Measurements from ENCODE around the gene ILKAP. TPM values are rescaled to one million over a fixed set of nuclear protein-coding genes. Genes with fewer than 3 reads are reported as not detected.

ILKAP gene
- total RNA-seq, 4 donors from 2014 or later, result 27.3 to 36.0 (median 34.3) TPM

- Histone ChIP-seq H3K27ac (replicated peaks in 1 of 4) (peak overlapping the region in 2 of 4 donors; percentile 31 to 48), H3K9me3 (no peaks in the 10 kb centered on the region), H3K36me3 (peaks cover 8 to 46% (median 35%) of the 10 kb centered on the region in 4 donors), H3K4me3 (no peak overlapping the region), H3K27me3 (peaks cover 0 to 15% (median 0%) of the 10 kb centered on the region in 4 donors), H3K4me1 (peaks cover 27 to 37% (median 33%) of the 10 kb centered on the region in 4 donors)
- WGBS, result 85% methylated on average over 10 of the region's 10 CpGs
- no peak for DNase-seq (ENCODE audit: extremely low spot score)
- TF ChIP-seq POLR2AphosphoS5 (IDR thresholded peaks at IDR 0.05) (no peak), POLR2A (IDR thresholded peaks at IDR 0.05; ENCODE audit: low read depth) (no peak), CTCF (IDR thresholded peaks at IDR 0.05) (no peak), EP300 (IDR thresholded peaks at IDR 0.05) (no peak)
- intact Hi-C loops (cut with DNase I), result no loop called here
Observed at GRCh38 chr2:238243496-238244076, 40.1 kb upstream of the ILKAP start.

GRCh38 chr2:238242731-238243495 is 39.4 kb upstream of the ILKAP start:
- Histone ChIP-seq H3K4me1 (peaks cover 27 to 42% (median 35%) of the 10 kb centered on the region in 4 donors), H3K9me3 (no peaks in the 10 kb centered on the region), H3K27ac (replicated peaks in 1 of 4) (peak overlapping the region in 3 of 4 donors; percentile 7 to 48 (median 31)), H3K4me3 (no peak overlapping the region), H3K27me3 (peaks cover 0 to 15% (median 0%) of the 10 kb centered on the region in 4 donors), H3K36me3 (peaks cover 8 to 39% (median 30%) of the 10 kb centered on the region in 4 donors)
- TF ChIP-seq EP300 (IDR thresholded peaks at IDR 0.05), result no peak
- no peak for TF ChIP-seq CTCF (IDR thresholded peaks at IDR 0.05)
- no peak for TF ChIP-seq POLR2A (IDR thresholded peaks at IDR 0.05; ENCODE audit: low read depth)
- TF ChIP-seq POLR2AphosphoS5 (IDR thresholded peaks at IDR 0.05), result no peak
- DNase-seq (ENCODE audit: extremely low spot score), result no peak
- intact Hi-C loops (cut with DNase I), result no loop called here
- 54% methylated on average over 7 of the region's 7 CpGs for WGBS

GRCh38 chr2:238241970-238242369 is 38.5 kb upstream of the ILKAP start:
- peaks cover 8 to 30% (median 20%) of the 10 kb centered on the region in 4 donors for H3K36me3 ChIP-seq
- TF ChIP-seq CTCF (IDR thresholded peaks at IDR 0.05), result no peak
- TF ChIP-seq POLR2AphosphoS5 (IDR thresholded peaks at IDR 0.05), result no peak
- TF ChIP-seq POLR2A (IDR thresholded peaks at IDR 0.05; ENCODE audit: low read depth), result no peak
- no peak for TF ChIP-seq EP300 (IDR thresholded peaks at IDR 0.05)
- no peak overlapping the region for H3K27ac ChIP-seq (replicated peaks in 1 of 4)
- H3K27me3 ChIP-seq, result peaks cover 0 to 15% (median 0%) of the 10 kb centered on the region in 4 donors
- intact Hi-C loops (cut with DNase I), result no loop called here
- no peaks in the 10 kb centered on the region for H3K9me3 ChIP-seq
- DNase-seq (ENCODE audit: extremely low spot score), result no peak
- 86% methylated on average over 2 of the region's 2 CpGs for WGBS
- H3K4me3 ChIP-seq, result no peak overlapping the region
- H3K4me1 ChIP-seq, result peaks cover 27 to 42% (median 35%) of the 10 kb centered on the region in 4 donors

- no peak for DNase-seq (ENCODE audit: extremely low spot score)
- intact Hi-C loops (cut with DNase I), result no loop called here
- WGBS, result 32% methylated on average over 23 of the region's 71 CpGs
- Histone ChIP-seq H3K27me3 (peaks cover 0 to 15% (median 0%) of the 10 kb centered on the region in 4 donors), H3K36me3 (peaks cover 3 to 20% (median 11%) of the 10 kb centered on the region in 4 donors), H3K4me1 (peaks cover 27 to 42% (median 35%) of the 10 kb centered on the region in 4 donors), H3K4me3 (peak overlapping the region; percentile 70 to 90 (median 78)), H3K27ac (replicated peaks in 1 of 4) (peak overlapping the region; percentile 3 to 79 (median 32)), H3K9me3 (no peaks in the 10 kb centered on the region)
- TF ChIP-seq POLR2A (IDR thresholded peaks at IDR 0.05; ENCODE audit: low read depth) (no peak), EP300 (IDR thresholded peaks at IDR 0.05) (no peak), POLR2AphosphoS5 (IDR thresholded peaks at IDR 0.05) (no peak), CTCF (IDR thresholded peaks at IDR 0.05) (no peak)
Observed at GRCh38 chr2:238240757-238241711, 37.5 kb upstream of the ILKAP start.

Measured in esophagus muscularis mucosa (tissue), 4 donors.